Uterus (tissue), 4 donors: ENCODE results near the gene IGF1R. TPM values are rescaled to one million over a fixed set of nuclear protein-coding genes. Genes with fewer than 3 reads are reported as not detected.

Experiments
- DNase-seq, 2 donors: peaks; one replicate each; pipeline ENCODE4 v3.0.0-alpha.2; 2019 to 2020
- H3K27ac ChIP-seq, 2 donors: fragments of 200-600 bp; sonication (generic); 1 replicate in 1 of 2; 2 replicates in 1 of 2; pipeline ENCODE4 v1.5.1; 2016 to 2018
- H3K27me3 ChIP-seq, 2 donors: fragments of 200-600 bp; sonication (generic); one replicate each; pipeline ENCODE4 v1.5.1; 2018 to 2019; ENCODE audit warnings: control low read depth in 1 of 2
- H3K36me3 ChIP-seq, 2 donors: fragments of 200-600 bp; sonication (generic); one replicate each; pipeline ENCODE4 v1.5.1; 2019; ENCODE audit warnings: control low read depth in 1 of 2
- H3K4me1 ChIP-seq, 2 donors: fragments of 200-600 bp; sonication (generic); one replicate each; pipeline ENCODE4 v1.5.1; 2018 to 2019; ENCODE audit warnings: control low read depth in 1 of 2
- H3K4me3 ChIP-seq, 2 donors: fragments of 200-600 bp; sonication (generic); 1 replicate in 1 of 2; 2 replicates in 1 of 2; pipeline ENCODE4 v1.5.1; 2018 to 2019; ENCODE audit warnings: mild to moderate bottlenecking in 1 of 2
- H3K9me3 ChIP-seq, 2 donors: fragments of 200-600 bp; sonication (generic); one replicate each; pipeline ENCODE4 v1.5.1; 2019; ENCODE audit warnings: control low read depth in 1 of 2
- CTCF ChIP-seq, 4 experiments: fragments of 200-600 bp in 2 of 4; fragments of 450-650 bp in 2 of 4; sonication (generic) in 2 of 4; IDR thresholded peaks; one replicate each; pipeline ENCODE4 v1.5.1; 2016 to 2019; ENCODE audit warnings: antibody characterized with exemption in 4 of 4, mild to moderate bottlenecking in 2 of 4, moderate library complexity in 1 of 4
- POLR2A ChIP-seq, 2 donors: fragments of 450-650 bp; IDR thresholded peaks; one replicate each; pipeline ENCODE4 v1.6.1; 2016; ENCODE audit warnings: antibody characterized with exemption in 2 of 2, mild to moderate bottlenecking in 1 of 2, moderate library complexity in 1 of 2
- intact Hi-C: fragments of 100-400 bp; cut with DNase I; formaldehyde crosslinking; loops from one replicate; pipeline ENCODE4 v1.15.1; 2023; ENCODE audit warnings: low total_unique reads
- total RNA-seq, 4 donors: library from RNA; depleted of rRNA in 3 of 4; stranded (reverse); fragments of >200 nt in 3 of 4; gene quantifications; one replicate each; pipeline versions ENCODE4 v1.1.0 to v1.2.4, GENCODE V29; 2014 to 2023
- donor health status: DM: yes; HTN: yes; CAD: no.

The IGF1R gene
- total RNA-seq, 4 donors from 2014 or later, result 30.0 to 95.2 (median 57.5) TPM

- H3K9me3 ChIP-seq, result no peaks in the 10 kb centered on the region
- no peaks in the 10 kb centered on the region for H3K27me3 ChIP-seq
- intact Hi-C loops, result no loop called here
- no peak for DNase-seq
- no peak overlapping the region for H3K4me3 ChIP-seq
- H3K36me3 ChIP-seq, result no peaks in the 10 kb centered on the region
- H3K4me1 ChIP-seq, result no peaks in the 10 kb centered on the region
- TF ChIP-seq POLR2A (IDR thresholded peaks at IDR 0.05) (no peak), CTCF (IDR thresholded peaks at IDR 0.05) (no peak)
- no peak overlapping the region for H3K27ac ChIP-seq
Observed at GRCh38 chr15:98977441-98977840, 329.1 kb downstream of the IGF1R start.

DNA sequence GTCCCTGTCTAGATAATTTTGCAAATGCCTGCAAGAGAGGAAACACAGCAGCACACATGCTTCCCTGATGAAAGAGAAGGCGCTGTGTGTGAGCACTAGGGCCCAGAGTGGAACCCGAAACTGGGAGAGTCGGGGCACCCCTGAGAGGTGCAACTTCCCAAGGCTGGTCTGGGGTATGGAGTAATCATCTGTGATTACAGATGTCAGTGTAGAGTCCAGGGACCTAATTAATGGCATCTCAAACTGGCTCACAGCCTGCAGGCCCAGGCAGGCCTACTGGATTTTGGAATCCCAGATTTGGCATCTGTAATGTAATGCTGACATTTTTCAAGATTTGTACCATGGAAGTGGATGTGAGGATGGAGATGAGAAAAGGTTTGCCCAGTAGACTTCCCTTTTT is 329.8 kb downstream of the IGF1R start:
- no peak overlapping the region for H3K4me3 ChIP-seq
- H3K27ac ChIP-seq, result no peak overlapping the region
- no peaks in the 10 kb centered on the region for H3K9me3 ChIP-seq
- intact Hi-C loops, result no loop called here
- H3K36me3 ChIP-seq, result no peaks in the 10 kb centered on the region
- TF ChIP-seq POLR2A (IDR thresholded peaks at IDR 0.05) (no peak), CTCF (IDR thresholded peaks at IDR 0.05) (no peak)
- no peaks in the 10 kb centered on the region for H3K4me1 ChIP-seq
- H3K27me3 ChIP-seq, result no peaks in the 10 kb centered on the region
- DNase-seq, result no peak

- intact Hi-C loops, result no loop called here
- H3K27me3 ChIP-seq, result no peaks in the 10 kb centered on the region
Observed at GRCh38 chr15:98980899-98981228, 332.5 kb downstream of the IGF1R start.

DNA sequence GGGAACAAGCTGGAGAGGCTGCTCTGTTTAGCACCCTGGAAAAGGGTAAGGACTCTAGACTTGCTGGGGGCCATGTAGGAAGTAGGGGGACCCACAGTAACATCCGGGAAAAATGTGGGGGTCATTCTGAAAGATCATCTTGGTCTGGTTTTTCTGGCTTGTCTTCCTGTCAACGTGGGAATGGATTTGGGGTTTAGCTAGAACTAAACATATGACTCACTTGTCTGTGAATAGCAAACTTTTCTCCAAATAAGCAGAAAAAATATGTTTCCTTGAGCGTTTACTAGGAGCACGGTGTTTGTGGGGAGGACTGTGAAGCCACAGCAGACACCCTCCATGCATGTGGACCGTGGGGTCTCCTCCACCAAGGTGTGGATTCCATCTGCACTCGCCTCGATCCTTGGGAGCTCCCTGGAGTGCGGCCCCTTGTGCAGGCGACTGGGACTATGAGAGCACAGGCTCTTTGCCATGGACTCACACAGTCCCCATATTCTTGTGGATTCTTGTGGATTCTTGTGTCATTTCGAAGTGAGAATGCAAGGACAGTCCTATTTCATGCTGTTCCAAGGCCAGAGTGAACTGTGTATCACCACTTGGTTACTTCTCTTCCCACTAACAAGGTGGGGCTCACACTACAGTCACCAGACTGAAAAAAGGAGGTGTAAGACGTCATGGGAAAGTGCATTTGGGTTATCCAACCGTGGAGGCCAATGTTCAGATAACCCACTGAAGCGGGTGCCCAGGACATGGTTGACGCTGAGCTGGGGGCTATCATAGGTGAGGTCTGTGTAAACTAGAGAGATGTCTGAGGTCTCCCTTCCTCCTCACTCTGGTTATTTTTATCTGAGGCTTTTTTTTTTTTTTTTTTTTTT is 333.7 kb downstream of the IGF1R start:
- no peak overlapping the region for H3K4me3 ChIP-seq
- no peaks in the 10 kb centered on the region for H3K27me3 ChIP-seq
- intact Hi-C loops, result no loop called here
- H3K9me3 ChIP-seq, result no peaks in the 10 kb centered on the region
- no peaks in the 10 kb centered on the region for H3K4me1 ChIP-seq
- no peaks in the 10 kb centered on the region for H3K36me3 ChIP-seq
- TF ChIP-seq POLR2A (IDR thresholded peaks at IDR 0.05), result no peak
- no peak for TF ChIP-seq CTCF (IDR thresholded peaks at IDR 0.05)
- peak overlapping the region; percentile 15 to 50 for H3K27ac ChIP-seq
- DNase-seq, result no peak

More at GRCh38 chr15:98980899-98981228, 332.5 kb downstream of the IGF1R start:
- H3K9me3 ChIP-seq, result no peaks in the 10 kb centered on the region
- TF ChIP-seq CTCF (IDR thresholded peaks at IDR 0.05) (no peak), POLR2A (IDR thresholded peaks at IDR 0.05) (no peak)
- no peak overlapping the region for H3K27ac ChIP-seq
- H3K4me3 ChIP-seq, result no peak overlapping the region
- H3K36me3 ChIP-seq, result no peaks in the 10 kb centered on the region
- no peak for DNase-seq
- no peaks in the 10 kb centered on the region for H3K4me1 ChIP-seq

DNA sequence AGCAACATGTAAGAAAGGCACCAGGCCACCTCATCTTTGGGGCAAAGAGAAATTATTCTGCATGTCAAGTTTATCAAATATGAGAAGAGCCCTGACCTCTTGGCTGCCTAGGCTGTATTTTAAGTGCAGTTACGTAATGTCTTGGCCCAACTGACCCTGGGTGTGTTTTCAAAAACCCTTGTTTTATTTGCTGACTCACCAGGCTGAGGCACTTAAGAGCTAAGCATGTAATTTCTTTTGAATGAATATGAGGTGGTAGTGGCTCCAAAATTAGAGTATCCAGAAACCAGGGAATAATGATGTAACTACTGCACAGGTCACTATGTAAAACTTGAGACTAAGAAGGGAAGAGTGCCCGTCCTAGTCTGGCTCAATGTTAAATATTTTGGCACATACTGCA is 335.0 kb downstream of the IGF1R start:
- Histone ChIP-seq H3K27me3 (no peaks in the 10 kb centered on the region), H3K36me3 (no peaks in the 10 kb centered on the region), H3K4me3 (no peak overlapping the region), H3K9me3 (no peaks in the 10 kb centered on the region), H3K27ac (peak overlapping the region; percentile 44 to 54), H3K4me1 (no peaks in the 10 kb centered on the region)
- DNase-seq, result peak; percentile 54 to 69
- TF ChIP-seq CTCF (IDR thresholded peaks at IDR 0.05), result no peak
- no peak for TF ChIP-seq POLR2A (IDR thresholded peaks at IDR 0.05)
- intact Hi-C loops, result no loop called here
